ENCODE data around the gene MAMDC4.

Gene MAMDC4

GRCh38 chr9:136885950-136886578, 33.9 kb downstream of the MAMDC4 start, which contains the start of gene TRAF2:
Gene TRAF2, plus strand, starts transcription at chr9:136886516. Its CDS starts 12,225 bp downstream, at chr9:136898741.
- H3K27me3 ChIP-seq (ENCODE audit: control insufficient read depth in 3 of 3, insufficient read depth in 3 of 3, low read depth in 1 of 3, low read length in 3 of 3): no peaks in the 10 kb centered on the region
- peak within 1 kb of the TSS; percentile 99 for H2AFZ ChIP-seq (ENCODE audit: low read length)
- no peak within 1 kb of the TSS for H2BK12ac ChIP-seq (ENCODE audit: low read length)
- H3K4ac ChIP-seq (ENCODE audit: low read length): peak within 1 kb of the TSS; percentile 84
- peak within 1 kb of the TSS; percentile 94 for H3K18ac ChIP-seq (ENCODE audit: low read length)
- H3K4me2 ChIP-seq (ENCODE audit: insufficient read depth, low read length, poor library complexity, severe bottlenecking): peak within 1 kb of the TSS; percentile 85
- H3K4me1 ChIP-seq (ENCODE audit: control insufficient read depth in 2 of 2, insufficient read depth in 1 of 2, low read depth in 1 of 2, low read length in 2 of 2): peaks cover 12% of the 10 kb centered on the region in 2 donors
- H3K23ac ChIP-seq (ENCODE audit: low read depth, low read length, poor library complexity): peak within 1 kb of the TSS; percentile 92
- peak within 1 kb of the TSS; percentile 49 for H2BK15ac ChIP-seq (ENCODE audit: low read length)
- peak within 1 kb of the TSS; percentile 92 to 98 for H3K4me3 ChIP-seq (ENCODE audit: low read length in 2 of 2)
- H3K9me3 ChIP-seq (replicated peaks in 1 of 2; ENCODE audit: control insufficient read depth in 2 of 2, insufficient read depth in 1 of 2, low read depth in 1 of 2, low read length in 2 of 2): no peaks in the 10 kb centered on the region
- peak; percentile 99 for DNase-seq (ENCODE audit: low spot score)
- H4K8ac ChIP-seq (ENCODE audit: low read depth, low read length): no peak within 1 kb of the TSS
- H2BK120ac ChIP-seq (ENCODE audit: low read depth, low read length): no peak within 1 kb of the TSS
- H3K27ac ChIP-seq (replicated peaks; ENCODE audit: low read length): no peak within 1 kb of the TSS
- H3K36me3 ChIP-seq (replicated peaks in 1 of 2; ENCODE audit: control insufficient read depth in 2 of 2, insufficient read depth in 2 of 2, low read length in 2 of 2): peaks cover 5 to 23% of the 10 kb centered on the region in 2 donors
- peak within 1 kb of the TSS; percentile 72 for H4K91ac ChIP-seq (ENCODE audit: low read depth, low read length, poor library complexity)
- no peak within 1 kb of the TSS for H2BK5ac ChIP-seq (ENCODE audit: low read length)
- H3K9ac ChIP-seq (ENCODE audit: low read depth, low read length, poor library complexity): peak within 1 kb of the TSS; percentile 98
- peak within 1 kb of the TSS; percentile 92 for H2AK5ac ChIP-seq (ENCODE audit: low read depth, low read length)
- peaks cover 23% of the 10 kb centered on the region for H3K79me1 ChIP-seq (ENCODE audit: low read depth, low read length)
- no peak within 1 kb of the TSS for H3K14ac ChIP-seq (ENCODE audit: low read length)
- WGBS, 2 donors (ENCODE audit: extremely low coverage in 2 of 2, insufficient read length in 2 of 2, insufficient replicate concordance in 1 of 2): no CpG with 5 or more reads among the region's 88 CpGs

- Histone ChIP-seq H2AK5ac (ENCODE audit: low read depth, low read length) (peak overlapping the region; percentile 92), H3K9ac (ENCODE audit: low read depth, low read length, poor library complexity) (peak overlapping the region; percentile 98), H3K27ac (replicated peaks; ENCODE audit: low read length) (no peak overlapping the region), H3K4me3 (ENCODE audit: low read length in 2 of 2) (peak overlapping the region; percentile 86 to 92), H3K18ac (ENCODE audit: low read length) (peak overlapping the region; percentile 94), H2BK15ac (ENCODE audit: low read length) (no peak overlapping the region), H3K4ac (ENCODE audit: low read length) (peak overlapping the region; percentile 84), H3K4me2 (ENCODE audit: insufficient read depth, low read length, poor library complexity, severe bottlenecking) (peak overlapping the region; percentile 85), H3K79me1 (ENCODE audit: low read depth, low read length) (peaks cover 23% of the 10 kb centered on the region), H4K8ac (ENCODE audit: low read depth, low read length) (no peak overlapping the region), H3K14ac (ENCODE audit: low read length) (no peak overlapping the region), H3K4me1 (ENCODE audit: control insufficient read depth in 2 of 2, insufficient read depth in 1 of 2, low read depth in 1 of 2, low read length in 2 of 2) (peaks cover 5 to 9% of the 10 kb centered on the region in 2 donors), H2BK120ac (ENCODE audit: low read depth, low read length) (no peak overlapping the region), H2AFZ (ENCODE audit: low read length) (peak overlapping the region; percentile 99), H2BK12ac (ENCODE audit: low read length) (no peak overlapping the region), H3K27me3 (ENCODE audit: control insufficient read depth in 3 of 3, insufficient read depth in 3 of 3, low read depth in 1 of 3, low read length in 3 of 3) (no peaks in the 10 kb centered on the region), H2BK5ac (ENCODE audit: low read length) (no peak overlapping the region), H3K23ac (ENCODE audit: low read depth, low read length, poor library complexity) (peak overlapping the region; percentile 92), H3K36me3 (replicated peaks in 1 of 2; ENCODE audit: control insufficient read depth in 2 of 2, insufficient read depth in 2 of 2, low read length in 2 of 2) (peaks cover 5 to 31% of the 10 kb centered on the region in 2 donors), H3K9me3 (replicated peaks in 1 of 2; ENCODE audit: control insufficient read depth in 2 of 2, insufficient read depth in 1 of 2, low read depth in 1 of 2, low read length in 2 of 2) (no peaks in the 10 kb centered on the region), H4K91ac (ENCODE audit: low read depth, low read length, poor library complexity) (peak overlapping the region; percentile 72)
- peak; percentile 36 for DNase-seq (ENCODE audit: low spot score)
- WGBS, 2 donors (ENCODE audit: extremely low coverage in 2 of 2, insufficient read length in 2 of 2, insufficient replicate concordance in 1 of 2): no CpG with 5 or more reads among the region's 76 CpGs
Measured at GRCh38 chr9:136886610-136887597, 34.8 kb downstream of the MAMDC4 start.

GRCh38 chr9:136888454-136888853, 36.3 kb downstream of the MAMDC4 start:
- no peak overlapping the region for H3K14ac ChIP-seq (ENCODE audit: low read length)
- no peak overlapping the region for H4K91ac ChIP-seq (ENCODE audit: low read depth, low read length, poor library complexity)
- H3K9me3 ChIP-seq (replicated peaks in 1 of 2; ENCODE audit: control insufficient read depth in 2 of 2, insufficient read depth in 1 of 2, low read depth in 1 of 2, low read length in 2 of 2): no peaks in the 10 kb centered on the region
- H3K4me2 ChIP-seq (ENCODE audit: insufficient read depth, low read length, poor library complexity, severe bottlenecking): no peak overlapping the region
- peaks cover 3 to 7% of the 10 kb centered on the region in 2 donors for H3K4me1 ChIP-seq (ENCODE audit: control insufficient read depth in 2 of 2, insufficient read depth in 1 of 2, low read depth in 1 of 2, low read length in 2 of 2)
- H2BK120ac ChIP-seq (ENCODE audit: low read depth, low read length): no peak overlapping the region
- H3K79me1 ChIP-seq (ENCODE audit: low read depth, low read length): peaks cover 25% of the 10 kb centered on the region
- no CpG with 5 or more reads among the region's 8 CpGs for WGBS, 2 donors (ENCODE audit: extremely low coverage in 2 of 2, insufficient read length in 2 of 2, insufficient replicate concordance in 1 of 2)
- H3K27me3 ChIP-seq (ENCODE audit: control insufficient read depth in 3 of 3, insufficient read depth in 3 of 3, low read depth in 1 of 3, low read length in 3 of 3): no peaks in the 10 kb centered on the region
- H3K36me3 ChIP-seq (replicated peaks in 1 of 2; ENCODE audit: control insufficient read depth in 2 of 2, insufficient read depth in 2 of 2, low read length in 2 of 2): peaks cover 9 to 41% of the 10 kb centered on the region in 2 donors
- peak overlapping the region; percentile 6 to 35 for H3K4me3 ChIP-seq (ENCODE audit: low read length in 2 of 2)
- no peak overlapping the region for H2BK12ac ChIP-seq (ENCODE audit: low read length)
- H3K23ac ChIP-seq (ENCODE audit: low read depth, low read length, poor library complexity): no peak overlapping the region
- no peak overlapping the region for H3K18ac ChIP-seq (ENCODE audit: low read length)
- no peak overlapping the region for H2AK5ac ChIP-seq (ENCODE audit: low read depth, low read length)
- H3K27ac ChIP-seq (replicated peaks; ENCODE audit: low read length): no peak overlapping the region
- DNase-seq (ENCODE audit: low spot score): no peak
- no peak overlapping the region for H2AFZ ChIP-seq (ENCODE audit: low read length)
- H4K8ac ChIP-seq (ENCODE audit: low read depth, low read length): peak overlapping the region; percentile 48
- no peak overlapping the region for H3K4ac ChIP-seq (ENCODE audit: low read length)
- H2BK5ac ChIP-seq (ENCODE audit: low read length): no peak overlapping the region
- H3K9ac ChIP-seq (ENCODE audit: low read depth, low read length, poor library complexity): no peak overlapping the region
- H2BK15ac ChIP-seq (ENCODE audit: low read length): no peak overlapping the region

- no CpG with 5 or more reads among the region's 42 CpGs for WGBS, 2 donors (ENCODE audit: extremely low coverage in 2 of 2, insufficient read length in 2 of 2, insufficient replicate concordance in 1 of 2)
Measured at GRCh38 chr9:136889858-136890257, 37.7 kb downstream of the MAMDC4 start.

More at GRCh38 chr9:136889858-136890257, 37.7 kb downstream of the MAMDC4 start:
- Histone ChIP-seq H3K4me1 (ENCODE audit: control insufficient read depth in 2 of 2, insufficient read depth in 1 of 2, low read depth in 1 of 2, low read length in 2 of 2) (peaks cover 3 to 7% of the 10 kb centered on the region in 2 donors), H4K8ac (ENCODE audit: low read depth, low read length) (no peak overlapping the region), H3K27me3 (ENCODE audit: control insufficient read depth in 3 of 3, insufficient read depth in 3 of 3, low read depth in 1 of 3, low read length in 3 of 3) (no peaks in the 10 kb centered on the region), H2AFZ (ENCODE audit: low read length) (no peak overlapping the region), H2BK12ac (ENCODE audit: low read length) (no peak overlapping the region), H4K91ac (ENCODE audit: low read depth, low read length, poor library complexity) (no peak overlapping the region), H3K9ac (ENCODE audit: low read depth, low read length, poor library complexity) (peak overlapping the region; percentile 60), H3K4ac (ENCODE audit: low read length) (no peak overlapping the region), H2BK120ac (ENCODE audit: low read depth, low read length) (no peak overlapping the region), H3K9me3 (replicated peaks in 1 of 2; ENCODE audit: control insufficient read depth in 2 of 2, insufficient read depth in 1 of 2, low read depth in 1 of 2, low read length in 2 of 2) (no peaks in the 10 kb centered on the region), H3K18ac (ENCODE audit: low read length) (no peak overlapping the region), H2AK5ac (ENCODE audit: low read depth, low read length) (no peak overlapping the region), H2BK5ac (ENCODE audit: low read length) (no peak overlapping the region), H3K4me2 (ENCODE audit: insufficient read depth, low read length, poor library complexity, severe bottlenecking) (no peak overlapping the region), H3K79me1 (ENCODE audit: low read depth, low read length) (peaks cover 29% of the 10 kb centered on the region), H3K36me3 (replicated peaks in 1 of 2; ENCODE audit: control insufficient read depth in 2 of 2, insufficient read depth in 2 of 2, low read length in 2 of 2) (peaks cover 11 to 50% of the 10 kb centered on the region in 2 donors), H3K27ac (replicated peaks; ENCODE audit: low read length) (no peak overlapping the region), H3K23ac (ENCODE audit: low read depth, low read length, poor library complexity) (peak overlapping the region; percentile 55), H2BK15ac (ENCODE audit: low read length) (no peak overlapping the region), H3K14ac (ENCODE audit: low read length) (no peak overlapping the region), H3K4me3 (ENCODE audit: low read length in 2 of 2) (no peak overlapping the region)
- DNase-seq (ENCODE audit: low spot score): no peak
